LNCaP clone FGC (cell line): ENCODE results near the gene SPI1.

Experiments used
- DNase-seq: peaks from one replicate; pipeline ENCODE4 v3.0.0-alpha.2; 2011; ENCODE audit warnings: low read depth
- H3K4me3 ChIP-seq: 2 replicates; pipeline ENCODE4 v1.5.1; 2011; ENCODE audit warnings: mild to moderate bottlenecking, low read depth, low read length, control low read depth
- TF ChIP-seq, protein P1 (sequence below): IDR thresholded peaks from 2 replicates; pipeline ENCODE4 v1.5.1; 2012; ENCODE audit warnings: mild to moderate bottlenecking; ENCODE audit not compliant: control insufficient read depth, insufficient read depth; ENCODE audit errors: extremely low read depth

SPI1 gene

DNA sequence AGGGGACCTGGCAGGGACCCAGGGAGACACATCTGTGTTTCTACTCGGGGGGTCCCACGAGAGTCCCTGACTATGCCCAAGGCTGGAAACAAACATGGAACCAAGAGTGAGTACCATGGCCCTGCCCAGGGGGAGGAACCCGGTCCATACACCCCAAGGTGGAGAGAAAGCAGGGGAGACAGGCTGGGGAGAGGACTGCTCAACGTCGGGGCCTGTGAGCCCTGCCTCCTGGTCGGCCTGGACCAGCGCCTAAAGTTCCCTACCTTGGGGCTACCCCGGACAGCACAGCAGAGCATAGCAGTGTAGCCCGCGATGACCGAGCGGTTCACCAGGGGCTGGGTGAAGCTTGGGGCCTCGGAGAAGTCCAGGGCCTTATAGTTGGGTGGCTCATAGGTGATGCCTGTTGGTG is 46.0 kb downstream of the SPI1 start:
- TF ChIP-seq, protein P1, sequence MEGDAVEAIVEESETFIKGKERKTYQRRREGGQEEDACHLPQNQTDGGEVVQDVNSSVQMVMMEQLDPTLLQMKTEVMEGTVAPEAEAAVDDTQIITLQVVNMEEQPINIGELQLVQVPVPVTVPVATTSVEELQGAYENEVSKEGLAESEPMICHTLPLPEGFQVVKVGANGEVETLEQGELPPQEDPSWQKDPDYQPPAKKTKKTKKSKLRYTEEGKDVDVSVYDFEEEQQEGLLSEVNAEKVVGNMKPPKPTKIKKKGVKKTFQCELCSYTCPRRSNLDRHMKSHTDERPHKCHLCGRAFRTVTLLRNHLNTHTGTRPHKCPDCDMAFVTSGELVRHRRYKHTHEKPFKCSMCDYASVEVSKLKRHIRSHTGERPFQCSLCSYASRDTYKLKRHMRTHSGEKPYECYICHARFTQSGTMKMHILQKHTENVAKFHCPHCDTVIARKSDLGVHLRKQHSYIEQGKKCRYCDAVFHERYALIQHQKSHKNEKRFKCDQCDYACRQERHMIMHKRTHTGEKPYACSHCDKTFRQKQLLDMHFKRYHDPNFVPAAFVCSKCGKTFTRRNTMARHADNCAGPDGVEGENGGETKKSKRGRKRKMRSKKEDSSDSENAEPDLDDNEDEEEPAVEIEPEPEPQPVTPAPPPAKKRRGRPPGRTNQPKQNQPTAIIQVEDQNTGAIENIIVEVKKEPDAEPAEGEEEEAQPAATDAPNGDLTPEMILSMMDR: no peak
- DNase-seq: no peak
- H3K4me3 ChIP-seq: no peak overlapping the region

- peak; percentile 38 for DNase-seq
- TF ChIP-seq, protein P1: no peak
Measured at GRCh38 chr11:47331454-47332302, 46.7 kb downstream of the SPI1 start.

DNA sequence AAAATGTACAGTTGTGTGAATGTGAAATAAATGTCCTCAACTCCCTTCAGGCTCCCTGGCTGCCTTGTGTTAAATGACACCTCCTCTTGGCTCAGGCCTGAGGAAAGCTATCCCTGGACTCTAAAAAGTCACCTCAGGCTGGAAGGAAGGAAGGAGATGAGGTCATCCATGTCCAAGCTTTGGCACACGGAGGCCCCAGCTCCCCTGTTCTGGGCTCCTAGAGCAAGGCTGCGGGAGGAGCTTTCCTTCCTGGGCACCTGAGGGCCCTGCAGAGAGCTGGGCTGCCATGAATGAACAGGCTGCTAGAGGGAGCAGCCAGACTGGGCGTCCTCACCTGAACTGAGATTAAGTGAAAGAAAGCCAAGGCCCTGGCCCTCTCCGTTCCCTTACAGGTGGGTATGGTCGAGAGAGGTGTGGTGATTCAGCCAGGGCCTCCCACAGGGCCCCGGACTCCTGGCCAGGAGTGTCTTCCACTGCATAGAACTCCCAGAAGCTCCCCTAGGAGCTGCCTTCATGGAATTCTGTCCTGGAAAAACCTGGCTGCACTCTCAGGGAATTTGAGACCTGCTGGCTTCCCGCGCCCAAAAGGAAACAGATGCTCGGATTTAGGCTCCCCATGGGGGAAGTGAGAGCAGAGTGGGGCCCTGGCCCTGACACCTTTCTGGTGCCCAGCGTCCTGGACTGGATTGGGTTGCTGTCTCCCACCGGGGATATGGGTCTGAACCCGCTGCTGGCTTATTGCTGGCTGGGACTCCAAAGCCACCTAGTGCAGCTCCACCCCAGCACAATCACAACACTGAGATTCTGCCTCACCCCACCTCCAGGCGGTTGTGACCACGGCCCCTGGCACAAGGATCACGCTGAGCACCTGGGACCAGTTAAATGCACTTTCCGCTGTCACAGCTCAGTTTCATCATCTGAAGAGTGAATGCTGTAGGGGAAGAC is 48.1 kb downstream of the SPI1 start:
- DNase-seq: peak; percentile 56
- H3K4me3 ChIP-seq: no peak overlapping the region
- TF ChIP-seq, protein P1: peak; percentile 5; the same call in 1 of the 2 replicates

More at GRCh38 chr11:47331454-47332302, 46.7 kb downstream of the SPI1 start:
- H3K4me3 ChIP-seq: no peak overlapping the region

GRCh38 chr11:47329431-47329986 is 48.8 kb downstream of the SPI1 start:
- TF ChIP-seq, protein P1: no peak
- no peak for DNase-seq
- H3K4me3 ChIP-seq: no peak overlapping the region

- no peak for DNase-seq
- H3K4me3 ChIP-seq: no peak overlapping the region
- TF ChIP-seq, protein P1: no peak
Measured at GRCh38 chr11:47328449-47329390, 49.6 kb downstream of the SPI1 start.

DNA sequence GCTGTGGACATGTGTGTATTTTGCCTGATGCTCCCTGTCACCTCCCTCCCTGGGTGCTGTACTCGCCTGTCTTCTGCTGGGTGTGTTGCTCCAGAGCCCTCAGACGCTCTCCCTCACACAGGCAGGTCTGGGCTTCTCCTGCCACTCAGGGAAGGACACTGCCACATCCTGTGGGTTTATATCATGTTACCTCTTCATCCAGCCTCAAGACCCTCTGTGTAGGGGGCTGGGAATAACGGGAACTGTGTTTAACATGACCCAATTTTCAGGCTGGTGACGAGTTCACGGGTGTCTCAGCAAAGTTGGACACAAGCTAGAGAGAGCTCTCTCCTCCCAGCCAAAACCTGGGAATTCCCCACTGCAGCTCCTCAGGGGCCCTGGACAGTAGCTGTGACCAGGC is 50.4 kb downstream of the SPI1 start:
- H3K4me3 ChIP-seq: no peak overlapping the region
- TF ChIP-seq, protein P1: no peak
- DNase-seq: no peak
